Measurements from ENCODE around the gene NFIB.

Gene NFIB

GRCh38 chr9:14185016-14185415, 128.9 kb downstream of the NFIB start:
- DNase-seq (ENCODE audit: low spot score), result no peak

GRCh38 chr9:14183001-14183400, 130.9 kb downstream of the NFIB start:
- no peak for DNase-seq (ENCODE audit: low spot score)

- DNase-seq (ENCODE audit: low spot score), result no peak
Measured at GRCh38 chr9:14180960-14181537, 132.9 kb downstream of the NFIB start.

GRCh38 chr9:14180093-14180959, 133.6 kb downstream of the NFIB start:
- DNase-seq (ENCODE audit: low spot score), result no peak

- no peak for DNase-seq (ENCODE audit: low spot score)
Measured at GRCh38 chr9:14179449-14179848, 134.5 kb downstream of the NFIB start.

GRCh38 chr9:14175778-14176177, 138.2 kb downstream of the NFIB start:
- DNase-seq (ENCODE audit: low spot score), result no peak

- DNase-seq (ENCODE audit: low spot score), result no peak
Measured at GRCh38 chr9:14173713-14174112, 140.2 kb downstream of the NFIB start.

GRCh38 chr9:14170973-14171596, 142.9 kb downstream of the NFIB start:
- DNase-seq (ENCODE audit: low spot score), result no peak

- DNase-seq (ENCODE audit: low spot score), result no peak
Measured at GRCh38 chr9:14170392-14170931, 143.5 kb downstream of the NFIB start.

GRCh38 chr9:14168381-14168780, 145.6 kb downstream of the NFIB start:
- no peak for DNase-seq (ENCODE audit: low spot score)

- DNase-seq (ENCODE audit: low spot score), result no peak
Measured at GRCh38 chr9:14165376-14166035, 148.4 kb downstream of the NFIB start.

GRCh38 chr9:14164908-14165307, 149.0 kb downstream of the NFIB start:
- no peak for DNase-seq (ENCODE audit: low spot score)

GRCh38 chr9:14159440-14160216, 154.3 kb downstream of the NFIB start:
- DNase-seq (ENCODE audit: low spot score), result no peak

- no peak for DNase-seq (ENCODE audit: low spot score)
Measured at GRCh38 chr9:14158916-14159315, 155.0 kb downstream of the NFIB start.

GRCh38 chr9:14158136-14158813, 155.7 kb downstream of the NFIB start:
- DNase-seq (ENCODE audit: low spot score), result no peak

GRCh38 chr9:14157191-14157590, 156.8 kb downstream of the NFIB start:
- no peak for DNase-seq (ENCODE audit: low spot score)

- DNase-seq (ENCODE audit: low spot score), result no peak
Measured at GRCh38 chr9:14156046-14156445, 157.9 kb downstream of the NFIB start.

- DNase-seq (ENCODE audit: low spot score), result no peak
Measured at GRCh38 chr9:14155237-14155636, 158.7 kb downstream of the NFIB start.

GRCh38 chr9:14153310-14153720, 160.6 kb downstream of the NFIB start:
- DNase-seq (ENCODE audit: low spot score), result no peak

GRCh38 chr9:14151451-14151850, 162.5 kb downstream of the NFIB start:
- no peak for DNase-seq (ENCODE audit: low spot score)

GRCh38 chr9:14148501-14149103, 165.3 kb downstream of the NFIB start:
- no peak for DNase-seq (ENCODE audit: low spot score)
